Natural killer cell treated with Interleukin-12 subunit alpha and Interleukin-12 subunit beta and Interleukin-15 and Interleukin-18, amount 100 ng/mL, for 72 hours (primary cell): Measurements from ENCODE around the gene ACVR1. TPM values are rescaled to one million over a fixed set of nuclear protein-coding genes. Genes with fewer than 3 reads are reported as not detected.

ENCODE experiments used
- ATAC-seq, 2 donors: fragments of 150-1000 bp; cut with Tn5 transposase in 1 of 2; sonication (Bioruptor Pico), chemical (Tn5 transposase) in 1 of 2; 2 replicates each; pipeline ENCODE4 v1.10.0; 2021
- DNase-seq: peaks from one replicate; pipeline ENCODE4 v3.0.0; 2022; ENCODE audit warnings: low spot score
- H3K27ac Mint-ChIP-seq, 2 donors: 1 replicate in 1 of 2; 2 replicates in 1 of 2; pipeline ENCODE4 v1.8.0; 2022; ENCODE audit warnings: mixed read lengths in 2 of 2, mild to moderate bottlenecking in 1 of 2, moderate library complexity in 1 of 2
- H3K27me3 Mint-ChIP-seq, 2 donors: 1 replicate in 1 of 2; 2 replicates in 1 of 2; pipeline ENCODE4 v1.8.0; 2022; ENCODE audit warnings: mixed read lengths in 2 of 2
- H3K36me3 Mint-ChIP-seq: one replicate; pipeline ENCODE4 v1.8.0; 2022; ENCODE audit warnings: mixed read lengths
- H3K4me1 Mint-ChIP-seq, 2 donors: 1 replicate in 1 of 2; 2 replicates in 1 of 2; pipeline ENCODE4 v1.8.0; 2022; ENCODE audit warnings: low read depth in 2 of 2, mixed read lengths in 2 of 2, mild to moderate bottlenecking in 1 of 2
- H3K4me3 Mint-ChIP-seq: one replicate; pipeline ENCODE4 v1.8.0; 2022; ENCODE audit warnings: mixed read lengths
- H3K9me3 Mint-ChIP-seq: 2 replicates; pipeline ENCODE4 v1.8.0; 2022; ENCODE audit warnings: mixed read lengths
- total RNA-seq, 2 donors: library from RNA; stranded (reverse); gene quantifications; one replicate each; pipeline ENCODE4 v1.2.3, GENCODE V29; 2022

Gene ACVR1
- total RNA-seq, 2 donors from 2014 or later, result 5.7 to 14.3 TPM

DNA sequence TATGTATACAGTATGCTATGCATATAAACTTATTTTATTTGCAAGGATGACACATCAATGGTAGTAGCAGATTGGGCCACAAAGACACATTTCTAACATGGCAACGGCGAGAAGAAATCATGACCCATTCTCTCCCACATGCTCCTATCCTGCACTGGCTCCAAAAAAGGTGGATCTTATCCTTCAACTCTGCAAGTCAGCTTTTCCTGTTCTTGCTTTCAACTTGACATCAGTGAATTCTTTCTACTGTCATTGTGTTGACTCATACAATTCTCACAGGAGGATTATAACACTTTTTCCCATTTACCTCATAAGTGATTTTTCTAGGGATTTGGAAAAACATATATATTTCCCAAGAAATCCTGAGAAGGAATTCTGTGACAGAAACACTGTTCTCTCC is 53.1 kb downstream of the ACVR1 start:
- no peak overlapping the region for H3K4me3 Mint-ChIP-seq
- ATAC-seq, result no peak
- no peaks in the 10 kb centered on the region for H3K27me3 Mint-ChIP-seq
- no peaks in the 10 kb centered on the region for H3K36me3 Mint-ChIP-seq
- peaks cover 10 to 15% of the 10 kb centered on the region in 2 donors for H3K4me1 Mint-ChIP-seq
- no peak for DNase-seq
- no peaks in the 10 kb centered on the region for H3K9me3 Mint-ChIP-seq
- H3K27ac Mint-ChIP-seq, result no peak overlapping the region

DNA sequence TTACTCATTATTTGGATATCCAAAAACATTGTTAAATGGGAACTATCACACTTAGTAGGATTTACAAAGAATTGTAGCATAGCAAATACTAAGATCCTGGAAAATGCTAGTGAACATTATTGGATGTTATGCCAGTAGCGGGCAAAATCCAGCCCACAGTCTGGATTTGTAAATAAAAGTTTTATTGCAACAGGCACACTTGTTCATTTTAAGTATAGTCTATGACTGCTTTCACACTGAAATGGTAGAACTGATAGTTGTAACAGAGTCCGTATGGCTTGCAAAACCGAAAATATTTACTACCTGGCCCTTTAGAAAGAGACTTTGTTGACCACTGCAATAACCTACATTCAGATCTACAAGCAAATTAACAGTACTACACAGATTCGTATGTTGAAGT is 53.6 kb downstream of the ACVR1 start:
- Mint-ChIP-seq H3K27me3 (no peaks in the 10 kb centered on the region), H3K27ac (no peak overlapping the region), H3K4me3 (no peak overlapping the region), H3K9me3 (no peaks in the 10 kb centered on the region), H3K36me3 (no peaks in the 10 kb centered on the region), H3K4me1 (peaks cover 10 to 15% of the 10 kb centered on the region in 2 donors)
- DNase-seq (no peak), ATAC-seq (no peak)

DNA sequence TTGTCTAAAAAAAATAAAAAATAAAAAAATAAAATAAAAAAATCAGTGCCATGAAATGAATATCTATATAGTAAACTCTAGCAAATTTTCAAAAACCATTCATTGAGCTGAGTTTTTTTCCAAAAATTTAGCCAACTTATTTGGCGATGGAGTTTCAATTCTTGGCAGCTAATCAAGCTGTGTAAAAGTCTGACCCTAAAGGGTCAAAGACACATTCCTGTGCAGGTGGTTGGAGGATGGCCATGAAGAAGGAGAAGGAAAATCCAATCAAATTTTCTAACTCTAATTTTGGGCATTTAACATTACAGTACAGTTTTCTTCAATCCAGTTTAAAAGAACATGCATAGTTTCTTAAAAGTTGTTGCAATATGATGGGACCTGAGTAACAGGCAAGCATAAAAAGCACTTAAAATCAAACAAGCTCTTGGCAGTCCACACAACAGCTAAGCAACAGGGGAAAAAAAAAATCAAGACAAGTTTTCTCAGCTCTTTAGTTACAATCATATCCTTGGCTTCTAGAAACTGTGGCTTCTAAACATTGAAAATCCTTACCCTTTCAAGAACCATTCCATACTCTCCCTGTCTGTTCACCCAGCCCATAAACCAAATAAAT is 54.5 kb downstream of the ACVR1 start:
- peaks cover 6% of the 10 kb centered on the region for H3K36me3 Mint-ChIP-seq
- ATAC-seq, result no peak
- no peak overlapping the region for H3K27ac Mint-ChIP-seq

DNA sequence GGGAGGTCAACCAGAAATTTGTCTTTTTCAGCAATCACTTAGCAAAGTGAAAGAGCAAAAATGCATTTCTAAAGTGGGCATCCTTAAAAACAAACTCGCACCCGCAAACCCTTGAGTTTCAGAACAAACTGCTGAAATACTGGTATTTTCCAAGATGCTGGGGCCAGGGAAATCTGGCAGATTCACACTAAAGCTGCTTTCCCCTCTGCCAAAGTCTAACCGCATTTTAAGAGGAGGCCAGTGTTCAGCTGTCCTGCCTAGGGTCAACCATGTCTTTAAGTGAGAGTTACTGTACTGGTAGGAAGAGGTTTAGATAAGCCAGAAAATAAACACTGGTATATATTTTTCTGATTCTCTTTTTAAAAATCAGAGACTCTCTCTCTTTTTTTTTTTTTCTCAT is 55.9 kb downstream of the ACVR1 start:
- Mint-ChIP-seq H3K9me3 (no peaks in the 10 kb centered on the region), H3K4me1 (peaks cover 10 to 12% of the 10 kb centered on the region in 2 donors), H3K27me3 (no peaks in the 10 kb centered on the region), H3K4me3 (no peak overlapping the region), H3K36me3 (peaks cover 6% of the 10 kb centered on the region), H3K27ac (no peak overlapping the region)
- DNase-seq (no peak), ATAC-seq (no peak)

More for the DNA sequence above, 54.5 kb downstream of the ACVR1 start:
- Mint-ChIP-seq H3K4me3 (no peak overlapping the region), H3K27me3 (no peaks in the 10 kb centered on the region), H3K4me1 (peaks cover 10 to 15% of the 10 kb centered on the region in 2 donors), H3K9me3 (no peaks in the 10 kb centered on the region)
- DNase-seq, result no peak

DNA sequence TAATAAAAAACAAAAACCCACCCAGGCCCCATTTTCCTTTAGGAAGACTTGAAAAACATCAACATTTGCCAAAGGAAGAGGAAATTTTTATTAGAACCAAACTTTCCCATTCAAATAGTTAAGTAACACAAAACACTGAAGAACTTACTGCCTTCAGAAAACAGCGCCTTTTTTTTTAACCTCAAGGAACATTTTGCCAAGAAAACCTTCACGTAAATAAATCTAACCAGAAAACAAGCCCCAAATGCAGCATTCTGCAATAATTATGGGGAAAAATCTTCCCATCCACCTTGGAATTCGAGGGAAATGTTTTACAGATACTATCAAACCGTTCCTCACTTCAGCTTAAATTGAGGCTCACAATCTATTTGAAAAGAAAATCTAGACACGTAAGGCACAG is 56.4 kb downstream of the ACVR1 start:
- no peak for ATAC-seq
- Mint-ChIP-seq H3K27ac (no peak overlapping the region), H3K4me1 (peaks cover 5 to 9% of the 10 kb centered on the region in 2 donors)

DNA sequence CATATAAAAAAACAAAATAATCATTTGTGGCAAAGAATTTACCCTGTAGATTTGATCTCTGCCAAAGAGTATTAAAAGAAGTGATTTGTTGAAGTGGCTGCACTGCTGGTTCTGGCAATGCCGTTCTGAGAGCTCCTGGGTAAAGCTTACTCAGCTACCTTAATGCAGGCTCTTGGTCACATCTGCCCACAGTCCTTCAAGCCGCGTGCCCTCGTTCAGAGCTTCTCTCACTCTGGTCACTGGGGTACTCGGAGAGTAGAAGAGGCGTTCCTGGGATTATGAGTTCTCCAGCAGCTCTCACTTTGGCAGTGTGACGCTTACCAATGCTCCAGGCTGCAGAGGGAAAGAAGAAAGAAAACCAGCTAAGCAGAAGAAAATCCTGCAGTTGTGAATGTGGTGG is 57.9 kb downstream of the ACVR1 start:
- H3K27ac Mint-ChIP-seq, result no peak overlapping the region
- no peaks in the 10 kb centered on the region for H3K27me3 Mint-ChIP-seq
- ATAC-seq, result no peak
- H3K9me3 Mint-ChIP-seq, result no peaks in the 10 kb centered on the region
- H3K36me3 Mint-ChIP-seq, result peaks cover 6% of the 10 kb centered on the region
- peaks cover 4 to 5% of the 10 kb centered on the region in 2 donors for H3K4me1 Mint-ChIP-seq
- H3K4me3 Mint-ChIP-seq, result no peak overlapping the region
- DNase-seq, result no peak

More for the DNA sequence above, 56.4 kb downstream of the ACVR1 start:
- no peak for DNase-seq
- Mint-ChIP-seq H3K9me3 (no peaks in the 10 kb centered on the region), H3K4me3 (no peak overlapping the region), H3K36me3 (peaks cover 6% of the 10 kb centered on the region), H3K27me3 (no peaks in the 10 kb centered on the region)

DNA sequence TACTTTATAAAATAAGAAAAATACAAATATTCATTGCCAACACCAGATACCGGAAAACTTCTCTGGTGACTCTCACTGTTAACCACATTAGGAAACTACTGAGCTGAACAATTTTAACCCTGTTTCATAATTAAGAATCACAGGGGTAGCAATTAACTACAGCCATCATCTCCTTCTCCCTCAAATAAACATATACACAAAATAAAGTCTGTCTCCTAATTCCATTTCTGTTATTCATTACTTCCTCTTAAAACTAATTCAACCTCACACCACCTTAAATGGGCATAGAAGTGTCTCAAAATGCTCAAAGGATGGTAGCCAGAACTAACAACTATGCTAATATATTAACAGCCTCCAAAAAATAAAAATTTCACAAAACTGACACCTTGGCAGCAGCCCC is 60.7 kb downstream of the ACVR1 start:
- H3K4me1 Mint-ChIP-seq, result no peaks in the 10 kb centered on the region
- no peak overlapping the region for H3K27ac Mint-ChIP-seq
- peaks cover 6% of the 10 kb centered on the region for H3K36me3 Mint-ChIP-seq
- no peak overlapping the region for H3K4me3 Mint-ChIP-seq
- no peaks in the 10 kb centered on the region for H3K9me3 Mint-ChIP-seq
- no peaks in the 10 kb centered on the region for H3K27me3 Mint-ChIP-seq
- DNase-seq (no peak), ATAC-seq (no peak)

DNA sequence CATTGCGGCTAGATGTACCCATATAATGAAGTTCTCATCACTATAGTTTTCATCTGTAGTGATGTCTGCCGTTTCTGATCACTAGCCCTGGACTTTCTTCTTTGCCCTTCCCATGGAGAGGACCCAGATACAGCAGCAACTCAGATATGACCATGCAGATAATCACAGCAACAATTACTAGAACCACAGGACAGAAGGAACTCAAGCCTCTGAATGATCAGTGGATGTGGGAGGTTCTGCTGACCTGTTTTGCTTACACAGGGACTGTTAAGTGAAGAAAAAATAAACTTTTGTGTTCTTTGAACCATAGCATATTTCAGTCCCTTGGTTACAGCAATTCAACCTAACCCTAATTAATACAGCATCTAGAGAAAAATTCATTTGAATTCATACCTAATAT is 62.7 kb downstream of the ACVR1 start:
- Mint-ChIP-seq H3K27ac (no peak overlapping the region), H3K9me3 (no peaks in the 10 kb centered on the region), H3K4me1 (no peaks in the 10 kb centered on the region), H3K36me3 (peaks cover 6% of the 10 kb centered on the region), H3K4me3 (no peak overlapping the region), H3K27me3 (no peaks in the 10 kb centered on the region)
- DNase-seq, result no peak
- no peak for ATAC-seq

DNA sequence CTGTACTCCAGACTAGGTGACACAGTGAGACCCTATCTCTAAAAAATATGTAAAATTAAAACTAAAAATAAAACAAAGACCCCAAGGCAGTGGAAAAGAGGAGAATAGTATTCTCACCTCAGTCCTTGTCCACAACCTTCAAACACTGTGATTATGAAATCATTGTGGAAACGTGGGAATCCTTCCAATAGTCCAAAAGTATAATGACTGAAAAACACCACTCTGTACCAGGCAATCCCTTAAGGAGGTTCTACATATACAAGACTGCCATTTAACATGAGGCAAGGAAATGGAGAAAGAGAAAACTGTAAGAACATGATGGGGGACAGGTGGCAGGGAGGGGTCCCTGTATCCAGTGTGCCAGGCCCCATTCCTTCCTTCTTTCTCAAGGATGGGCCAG is 66.1 kb downstream of the ACVR1 start:
- no peaks in the 10 kb centered on the region for H3K9me3 Mint-ChIP-seq
- DNase-seq, result no peak
- H3K36me3 Mint-ChIP-seq, result no peaks in the 10 kb centered on the region
- H3K4me3 Mint-ChIP-seq, result no peak overlapping the region
- no peaks in the 10 kb centered on the region for H3K27me3 Mint-ChIP-seq
- H3K27ac Mint-ChIP-seq, result no peak overlapping the region
- no peaks in the 10 kb centered on the region for H3K4me1 Mint-ChIP-seq
- no peak for ATAC-seq

DNA sequence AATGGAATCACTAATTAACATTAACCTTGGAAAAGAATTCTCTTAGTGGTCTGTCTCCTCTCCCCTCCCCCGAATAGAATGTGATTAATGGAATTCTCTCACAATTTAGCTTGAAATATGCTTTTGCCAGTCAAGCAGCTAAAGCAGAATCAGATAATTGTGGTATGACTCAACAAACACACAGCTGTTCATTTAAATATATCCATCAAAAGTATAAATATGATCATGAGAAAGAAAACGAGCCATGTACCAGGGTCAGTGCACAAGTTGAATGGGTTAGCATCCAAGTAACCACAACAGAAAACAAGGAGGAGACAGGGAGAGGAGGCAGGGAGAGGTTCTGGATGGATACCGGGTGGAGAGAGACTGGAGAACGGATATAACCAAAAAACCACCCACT is 66.9 kb downstream of the ACVR1 start:
- ATAC-seq, result no peak
- no peaks in the 10 kb centered on the region for H3K36me3 Mint-ChIP-seq
- H3K27ac Mint-ChIP-seq, result no peak overlapping the region

DNA sequence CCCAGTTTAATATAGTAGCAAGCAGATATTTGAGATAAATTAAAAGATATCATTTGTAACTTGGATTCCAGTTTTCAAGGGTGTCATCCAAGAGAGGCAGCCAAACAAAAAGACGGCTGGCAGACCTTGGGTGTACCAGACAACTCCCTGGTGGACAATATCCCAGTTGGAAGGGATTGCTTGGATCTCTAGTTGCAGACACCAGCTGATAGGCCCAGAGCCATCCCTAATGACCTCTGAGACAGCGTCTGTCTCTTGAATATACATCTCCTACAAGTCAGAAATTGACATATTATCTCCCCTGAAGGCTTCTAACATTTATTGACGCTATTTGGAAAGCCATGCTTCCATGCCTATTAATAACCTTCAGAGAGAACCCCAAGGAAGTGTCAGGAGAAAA is 67.7 kb downstream of the ACVR1 start:
- no peak overlapping the region for H3K27ac Mint-ChIP-seq
- H3K4me1 Mint-ChIP-seq, result no peaks in the 10 kb centered on the region
- no peaks in the 10 kb centered on the region for H3K9me3 Mint-ChIP-seq
- no peak for ATAC-seq
- H3K4me3 Mint-ChIP-seq, result no peak overlapping the region
- no peaks in the 10 kb centered on the region for H3K27me3 Mint-ChIP-seq
- no peak for DNase-seq
- H3K36me3 Mint-ChIP-seq, result no peaks in the 10 kb centered on the region

More for the DNA sequence above, 66.9 kb downstream of the ACVR1 start:
- no peaks in the 10 kb centered on the region for H3K4me1 Mint-ChIP-seq
- no peaks in the 10 kb centered on the region for H3K27me3 Mint-ChIP-seq
- H3K9me3 Mint-ChIP-seq, result no peaks in the 10 kb centered on the region
- no peak overlapping the region for H3K4me3 Mint-ChIP-seq
- no peak for DNase-seq

DNA sequence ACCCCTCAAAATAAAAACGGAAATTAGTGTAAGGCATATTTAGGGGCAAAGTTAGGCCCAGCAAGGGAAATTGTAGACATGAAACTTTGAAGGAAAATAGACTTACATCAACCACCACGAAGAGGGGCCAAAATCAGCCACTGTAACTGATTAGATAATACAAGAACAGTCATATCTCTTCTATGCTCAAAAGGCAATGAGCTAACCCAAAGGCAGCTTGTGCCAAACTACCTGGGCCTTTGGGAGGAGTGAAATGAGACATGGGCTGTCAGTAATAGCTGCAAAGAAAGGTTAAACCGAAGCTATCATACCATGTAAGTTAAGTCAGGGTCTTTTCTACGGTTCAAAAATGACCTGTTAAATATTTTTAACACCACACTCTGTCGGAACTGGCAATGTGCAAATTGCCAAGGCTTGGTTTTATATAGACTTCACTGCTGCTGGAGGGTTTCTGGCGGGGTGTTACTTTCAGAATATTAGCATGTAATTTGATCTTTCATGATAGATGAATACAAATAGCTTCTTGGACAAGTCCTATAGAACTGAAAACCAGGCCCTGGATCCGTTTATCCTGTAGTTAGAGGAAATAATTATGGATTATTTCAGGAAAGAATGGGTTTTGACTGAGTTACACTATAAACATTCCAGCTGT is 69.6 kb downstream of the ACVR1 start:
- no peak overlapping the region for H3K4me3 Mint-ChIP-seq
- no peak overlapping the region for H3K27ac Mint-ChIP-seq
- no peaks in the 10 kb centered on the region for H3K27me3 Mint-ChIP-seq
- H3K9me3 Mint-ChIP-seq, result no peaks in the 10 kb centered on the region
- no peaks in the 10 kb centered on the region for H3K4me1 Mint-ChIP-seq
- DNase-seq, result no peak
- ATAC-seq, result no peak
- no peaks in the 10 kb centered on the region for H3K36me3 Mint-ChIP-seq

DNA sequence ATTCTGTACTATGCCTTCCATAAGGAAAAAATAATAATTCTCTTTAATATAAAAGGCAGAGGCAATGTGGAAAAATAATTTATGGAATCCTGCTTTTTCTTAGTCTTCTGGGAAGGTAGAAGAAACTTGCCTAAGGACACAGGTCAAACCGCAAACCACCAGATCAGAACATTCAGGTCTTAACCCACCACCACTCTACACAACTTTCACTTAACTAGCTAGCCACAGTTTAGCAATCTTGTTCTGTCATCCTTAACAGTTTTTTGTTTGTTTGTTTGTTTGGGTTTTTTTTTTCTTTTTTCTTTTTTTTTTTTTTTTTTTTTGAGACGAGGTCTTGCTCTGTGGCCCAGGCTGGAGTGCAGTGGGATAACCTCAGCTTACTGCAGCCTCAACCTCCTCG is 70.6 kb downstream of the ACVR1 start:
- no peak for ATAC-seq
- Mint-ChIP-seq H3K9me3 (no peaks in the 10 kb centered on the region), H3K27ac (no peak overlapping the region), H3K4me3 (no peak overlapping the region), H3K36me3 (no peaks in the 10 kb centered on the region), H3K27me3 (no peaks in the 10 kb centered on the region), H3K4me1 (no peaks in the 10 kb centered on the region)
- no peak for DNase-seq

DNA sequence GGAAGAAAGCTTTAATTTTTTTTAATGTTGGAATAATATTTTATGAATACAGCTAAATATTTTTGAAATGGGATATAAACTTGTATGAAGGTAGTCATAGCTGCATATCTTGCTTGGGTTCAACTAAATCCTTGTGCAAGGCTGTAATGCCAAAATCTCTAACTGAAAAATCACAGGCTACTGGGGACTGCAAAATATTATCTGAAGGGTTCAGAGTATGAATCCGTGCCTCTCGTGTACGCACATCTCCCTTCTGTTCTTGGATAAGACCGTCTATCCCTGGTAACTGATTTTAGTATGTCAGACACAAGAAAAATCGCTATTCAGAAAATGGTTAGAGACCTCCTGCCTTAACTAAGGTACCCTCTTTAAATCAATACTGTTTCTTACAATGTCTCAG is 71.8 kb downstream of the ACVR1 start:
- Mint-ChIP-seq H3K36me3 (no peaks in the 10 kb centered on the region), H3K4me3 (no peak overlapping the region), H3K4me1 (no peaks in the 10 kb centered on the region), H3K27ac (no peak overlapping the region), H3K9me3 (no peaks in the 10 kb centered on the region), H3K27me3 (no peaks in the 10 kb centered on the region)
- DNase-seq (no peak), ATAC-seq (no peak)

DNA sequence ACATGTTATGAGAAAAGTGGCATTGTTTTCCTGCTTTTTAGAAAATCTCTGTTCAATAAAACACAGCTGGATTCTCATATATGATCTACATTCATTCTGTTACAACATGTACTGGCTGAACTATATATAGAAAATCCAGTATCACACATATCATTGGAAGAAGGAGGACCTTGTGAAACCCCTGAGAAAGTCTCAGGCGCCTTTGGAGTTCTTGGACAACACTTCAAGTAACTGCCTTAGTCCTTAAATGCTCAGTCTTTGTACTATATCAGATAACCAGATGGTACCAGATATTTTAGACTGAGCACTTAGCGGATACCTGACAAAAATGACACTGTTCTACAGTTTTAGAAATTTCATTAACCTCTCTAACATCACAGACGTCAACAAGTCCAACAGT is 72.2 kb downstream of the ACVR1 start:
- Mint-ChIP-seq H3K4me3 (no peak overlapping the region), H3K27me3 (no peaks in the 10 kb centered on the region), H3K4me1 (no peaks in the 10 kb centered on the region), H3K36me3 (no peaks in the 10 kb centered on the region), H3K9me3 (no peaks in the 10 kb centered on the region), H3K27ac (no peak overlapping the region)
- no peak for ATAC-seq
- DNase-seq, result no peak
